ENCODE data around the gene LARGE2.

DNA sequence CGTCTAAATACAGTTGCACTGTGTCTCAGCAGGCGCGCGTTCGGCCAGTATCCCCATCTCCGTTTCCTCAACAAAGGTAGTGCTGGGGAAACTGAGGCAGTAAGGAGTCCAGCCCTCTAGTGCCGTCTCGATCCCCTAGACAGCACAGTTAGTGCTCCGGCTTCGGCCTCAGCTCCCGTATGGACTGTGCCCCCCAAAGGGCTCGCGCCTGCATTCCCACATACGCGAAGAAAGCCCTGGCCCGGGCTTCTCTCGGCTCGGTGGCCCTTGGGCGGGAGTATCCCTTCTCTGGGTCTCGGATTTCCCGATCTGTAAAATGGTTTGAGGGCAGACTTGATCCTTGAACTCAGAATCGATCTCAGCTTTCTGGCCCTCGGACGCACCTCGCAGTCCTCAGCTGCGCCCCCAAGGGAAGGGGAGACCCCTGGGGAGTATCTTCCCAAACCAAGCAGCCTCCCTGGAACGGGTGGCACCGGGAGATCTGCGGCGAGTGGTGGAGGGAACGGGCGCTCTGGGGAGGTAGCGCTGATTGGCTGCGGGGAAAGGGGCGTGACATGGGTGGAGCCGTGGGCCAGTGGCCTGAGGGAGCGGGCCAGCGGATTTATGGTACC is 4.0 kb upstream of the LARGE2 start:
- TF ChIP-seq POLR2A (IDR thresholded peaks at IDR 0.05) (no peak), CTCF (IDR thresholded peaks at IDR 0.05 in 8 of 11, conservative IDR thresholded peaks at IDR 0.05 in 3 of 11) (no peak), POLR2AphosphoS5 (IDR thresholded peaks at IDR 0.05) (peak; percentile 82 to 88 (median 87))
